IPS DF 6.9 (cell line): ENCODE data around the gene DIRAS2.
"Not testable (repeated sequence)": the region's sequence is repeated elsewhere in the genome, so short reads cannot be mapped to it uniquely, and the experiment has no call there.

Experiments used
- DNase-seq: peaks from one replicate; pipeline ENCODE4 v3.0.0-alpha.2; 2013; ENCODE audit warnings: low read depth, low spot score
- H3K27ac ChIP-seq: one replicate; pipeline ENCODE4 v1.5.1; 2013; ENCODE audit warnings: low read length, control low read depth
- H3K27me3 ChIP-seq: 2 replicates; pipeline ENCODE4 v1.6.1; 2013; ENCODE audit warnings: mild to moderate bottlenecking, low read length; ENCODE audit not compliant: control insufficient read depth, insufficient read depth
- H3K36me3 ChIP-seq: 2 replicates; pipeline ENCODE4 v1.6.1; 2013; ENCODE audit warnings: low read length; ENCODE audit not compliant: control insufficient read depth, insufficient read depth
- H3K4me1 ChIP-seq: 2 replicates; pipeline ENCODE4 v1.6.1; 2013; ENCODE audit warnings: low read length; ENCODE audit not compliant: control insufficient read depth, insufficient read depth
- H3K4me3 ChIP-seq: 2 replicates; pipeline ENCODE4 v1.5.1; 2013; ENCODE audit warnings: mild to moderate bottlenecking, low read length
- H3K9me3 ChIP-seq: 2 replicates; pipeline ENCODE4 v1.6.1; 2013; ENCODE audit warnings: low read length, inconsistent platforms; ENCODE audit not compliant: control insufficient read depth, insufficient read depth
- WGBS: extraction: QIAGEN DNeasy Blood & Tissue Kit; methylation state at CpG from one replicate; pipeline ENCODE4 v1.1.7; 2013; ENCODE audit warnings: mixed read lengths, missing lambda C conversion rate; ENCODE audit not compliant: insufficient read length, insufficient coverage; 5-methylcytosine and 5-hydroxymethylcytosine counted together

Gene DIRAS2, protein sequence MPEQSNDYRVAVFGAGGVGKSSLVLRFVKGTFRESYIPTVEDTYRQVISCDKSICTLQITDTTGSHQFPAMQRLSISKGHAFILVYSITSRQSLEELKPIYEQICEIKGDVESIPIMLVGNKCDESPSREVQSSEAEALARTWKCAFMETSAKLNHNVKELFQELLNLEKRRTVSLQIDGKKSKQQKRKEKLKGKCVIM

DNA sequence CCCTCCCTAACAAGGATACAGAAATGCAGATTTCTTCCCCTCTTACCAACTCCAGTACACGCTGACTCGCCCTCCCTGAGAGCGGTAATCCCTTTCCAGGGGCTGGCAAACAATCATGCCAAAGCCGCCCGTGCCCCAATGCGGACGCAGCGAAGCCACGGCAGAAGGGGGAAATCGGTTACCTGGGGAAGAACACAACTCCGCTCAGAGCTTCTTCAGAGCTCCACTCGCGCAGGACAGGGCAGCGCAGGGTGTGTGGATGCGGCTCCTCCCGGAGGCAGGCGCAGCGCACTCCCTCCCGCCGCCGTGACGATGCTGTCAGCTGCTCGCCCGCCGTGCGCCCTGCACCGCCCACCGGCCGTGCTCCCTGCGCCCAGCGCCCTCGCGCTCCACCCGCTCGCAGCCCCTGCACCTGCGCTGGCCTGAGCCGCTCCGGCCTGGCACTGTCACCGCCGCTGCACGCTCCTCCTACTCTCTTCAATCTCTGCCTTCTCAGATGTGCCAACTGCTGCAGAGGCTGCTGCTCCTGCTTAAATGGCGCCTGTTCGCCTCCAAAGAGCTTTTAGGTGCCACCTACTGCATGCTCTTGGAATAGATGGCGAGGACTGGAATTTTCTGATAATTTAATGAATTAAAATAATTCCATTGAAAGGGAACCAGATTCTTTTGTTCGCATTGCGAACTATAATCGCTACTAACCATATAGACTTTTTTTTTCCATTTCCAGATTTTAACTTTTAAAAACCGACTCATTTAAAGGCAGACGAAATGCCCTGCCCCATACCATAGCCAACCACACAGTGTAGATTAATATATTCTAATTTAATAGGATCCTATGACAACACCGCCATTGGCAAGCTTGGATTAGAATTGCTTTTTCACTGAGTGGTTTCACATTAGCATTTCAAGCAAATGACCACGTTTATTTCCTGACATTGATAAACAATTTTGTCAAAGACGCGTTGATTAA is at the start of gene DIRAS2:
DIRAS2 (minus strand) TSS at position 255 of the 970 bp plus-strand sequence. CDS start 28,997 bp downstream, outside the sequence.
- WGBS, result no CpG with 5 or more reads among the region's 53 CpGs
- H3K4me3 ChIP-seq, result peak within 1 kb of the TSS; percentile 36; the same call in 1 of the 2 replicates

DNA sequence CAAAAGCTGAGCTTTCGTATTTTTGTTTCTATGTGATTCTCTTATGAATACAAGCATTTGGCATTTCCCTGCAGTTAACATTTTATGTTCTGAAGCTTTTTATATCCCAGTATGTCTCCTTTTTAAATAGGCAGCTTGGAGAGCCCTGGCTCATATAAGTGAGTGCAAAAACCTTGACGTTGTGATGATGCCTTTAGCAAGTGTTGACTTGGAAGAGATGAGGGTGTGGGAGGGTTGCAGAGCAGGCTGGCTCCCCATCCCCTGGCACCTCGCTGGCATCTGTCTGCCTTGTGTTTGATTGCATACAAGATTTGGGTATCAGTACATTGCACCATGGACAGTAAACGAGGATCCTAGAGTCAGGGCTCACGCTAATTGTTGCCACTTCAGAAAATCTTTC is 42.1 kb upstream of the DIRAS2 start:
- WGBS, result no CpG with 5 or more reads among the region's 5 CpGs

More for the DNA sequence above, at the start of gene DIRAS2:
- no peaks in the 10 kb centered on the region for H3K27me3 ChIP-seq
- H3K9me3 ChIP-seq, result no peaks in the 10 kb centered on the region
- no peaks in the 10 kb centered on the region for H3K36me3 ChIP-seq
- H3K4me1 ChIP-seq, result no peaks in the 10 kb centered on the region
- DNase-seq, result peak; percentile 41
- no peak within 1 kb of the TSS for H3K27ac ChIP-seq

DNA sequence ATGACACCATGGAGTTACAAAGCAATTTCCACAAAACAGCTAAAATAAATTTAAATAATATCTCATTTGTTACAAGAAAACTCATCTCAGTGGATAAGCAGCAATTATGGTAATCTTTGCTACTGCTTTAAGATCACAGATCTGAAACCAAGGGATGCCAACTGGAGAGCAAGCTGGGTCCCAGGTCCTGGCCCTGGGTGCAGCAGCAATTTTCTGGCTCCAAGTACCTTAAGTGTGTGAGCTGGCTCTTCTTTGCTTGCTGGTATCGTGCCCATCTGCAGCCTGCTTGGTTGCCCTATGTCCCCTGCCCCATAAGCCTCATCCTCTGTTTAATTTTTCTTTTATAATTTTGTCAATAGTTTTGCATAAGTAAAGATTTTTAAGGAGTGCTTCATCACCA is 41.5 kb upstream of the DIRAS2 start:
- H3K36me3 ChIP-seq, result no peaks in the 10 kb centered on the region
- no peaks in the 10 kb centered on the region for H3K9me3 ChIP-seq
- no peak overlapping the region for H3K27ac ChIP-seq
- H3K4me3 ChIP-seq, result no peak overlapping the region
- WGBS, result no CpG with 5 or more reads among the region's 1 CpG
- no peak for DNase-seq
- no peaks in the 10 kb centered on the region for H3K4me1 ChIP-seq
- no peaks in the 10 kb centered on the region for H3K27me3 ChIP-seq

More for the DNA sequence above, 42.1 kb upstream of the DIRAS2 start:
- no peak for DNase-seq
- Histone ChIP-seq H3K27ac (no peak overlapping the region), H3K4me1 (no peaks in the 10 kb centered on the region), H3K4me3 (no peak overlapping the region), H3K27me3 (no peaks in the 10 kb centered on the region), H3K9me3 (no peaks in the 10 kb centered on the region), H3K36me3 (no peaks in the 10 kb centered on the region)

DNA sequence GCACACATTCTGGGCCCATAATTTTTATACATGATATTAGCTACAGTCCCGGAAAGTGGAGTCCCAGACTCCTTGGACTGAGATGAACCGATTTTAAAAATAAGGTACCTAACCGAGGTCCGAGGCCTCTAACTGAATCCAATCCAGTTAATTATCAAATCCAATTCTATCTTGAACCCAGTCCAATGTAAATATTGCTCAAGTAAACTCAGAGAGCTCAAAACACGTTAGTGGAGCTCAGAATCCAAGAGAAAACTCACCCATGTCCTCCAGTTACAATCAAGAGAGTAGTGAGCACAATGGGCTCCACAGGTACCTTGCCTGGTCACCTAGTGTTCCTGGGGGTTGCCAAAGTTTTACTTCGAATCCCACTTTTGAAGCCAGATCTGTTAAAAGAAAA is 37.9 kb upstream of the DIRAS2 start:
- DNase-seq, result no peak
- H3K4me3 ChIP-seq, result no peak overlapping the region
- H3K4me1 ChIP-seq, result no peaks in the 10 kb centered on the region
- H3K36me3 ChIP-seq, result no peaks in the 10 kb centered on the region
- no peaks in the 10 kb centered on the region for H3K9me3 ChIP-seq
- WGBS, result no CpG with 5 or more reads among the region's 6 CpGs
- no peak overlapping the region for H3K27ac ChIP-seq
- no peaks in the 10 kb centered on the region for H3K27me3 ChIP-seq

DNA sequence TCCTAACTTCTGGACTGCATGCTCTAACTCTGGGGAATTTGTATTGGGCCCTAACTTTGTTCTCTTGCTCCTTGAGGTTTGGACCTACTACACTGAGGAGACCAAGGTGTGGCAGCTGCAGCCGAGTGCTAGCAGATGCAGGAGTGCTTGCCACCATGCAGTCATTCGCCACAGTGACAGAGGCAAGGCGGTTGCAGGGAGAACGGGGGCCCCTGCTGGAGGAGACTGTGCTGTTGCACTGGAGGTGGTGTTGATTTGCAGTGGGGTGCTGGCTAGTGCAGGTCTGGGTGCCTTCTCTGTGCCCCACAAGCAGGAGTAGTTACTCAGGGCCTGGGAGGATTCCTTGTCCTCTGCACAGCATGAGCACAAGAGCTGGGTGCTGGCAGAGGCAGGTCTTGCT is 22.4 kb upstream of the DIRAS2 start:
- no peaks in the 10 kb centered on the region for H3K4me1 ChIP-seq
- DNase-seq, result no peak
- no peaks in the 10 kb centered on the region for H3K9me3 ChIP-seq
- H3K27me3 ChIP-seq, result no peaks in the 10 kb centered on the region
- H3K27ac ChIP-seq, result no peak overlapping the region
- H3K36me3 ChIP-seq, result no peaks in the 10 kb centered on the region
- no peak overlapping the region for H3K4me3 ChIP-seq
- WGBS, result no CpG with 5 or more reads among the region's 4 CpGs

DNA sequence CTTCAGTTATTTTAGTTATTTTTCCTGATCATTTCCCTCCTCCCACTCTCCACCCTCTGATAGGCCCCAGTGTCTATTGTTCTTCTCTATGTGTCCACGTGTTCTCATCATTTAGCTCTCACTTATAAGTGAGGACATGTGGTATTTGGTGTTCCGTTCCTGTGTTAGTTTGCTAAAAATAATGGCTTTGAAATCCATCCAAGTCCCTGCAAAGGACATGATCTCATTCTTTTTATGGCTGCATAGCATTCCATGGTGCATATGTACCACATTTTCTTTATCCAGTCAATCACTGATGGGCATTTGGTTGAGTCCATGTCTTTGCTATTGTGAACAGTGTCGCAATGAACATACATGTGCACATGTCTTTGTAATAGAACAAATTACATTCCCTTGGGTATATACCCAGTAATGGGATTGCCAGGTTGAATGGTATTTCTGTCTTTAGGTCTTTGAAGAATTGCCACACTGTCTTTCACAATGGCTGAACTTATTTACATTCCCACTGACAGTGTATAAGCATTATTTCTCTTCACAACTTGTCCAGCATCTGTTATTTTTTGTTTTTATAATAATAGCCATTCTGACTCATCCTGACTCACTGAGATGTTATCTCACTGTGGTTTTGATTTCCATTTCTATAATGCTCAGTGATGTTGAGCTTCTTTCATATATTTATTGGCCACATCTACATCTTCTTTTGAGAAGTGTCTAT is 17.2 kb upstream of the DIRAS2 start:
- H3K9me3 ChIP-seq, result no peaks in the 10 kb centered on the region
- no peaks in the 10 kb centered on the region for H3K4me1 ChIP-seq
- no peaks in the 10 kb centered on the region for H3K27me3 ChIP-seq
- H3K36me3 ChIP-seq, result no peaks in the 10 kb centered on the region
- WGBS, result no CpG with 5 or more reads among the region's 3 CpGs
- no peak overlapping the region for H3K27ac ChIP-seq
- DNase-seq, result no peak
- H3K4me3 ChIP-seq, result no peak overlapping the region

DNA sequence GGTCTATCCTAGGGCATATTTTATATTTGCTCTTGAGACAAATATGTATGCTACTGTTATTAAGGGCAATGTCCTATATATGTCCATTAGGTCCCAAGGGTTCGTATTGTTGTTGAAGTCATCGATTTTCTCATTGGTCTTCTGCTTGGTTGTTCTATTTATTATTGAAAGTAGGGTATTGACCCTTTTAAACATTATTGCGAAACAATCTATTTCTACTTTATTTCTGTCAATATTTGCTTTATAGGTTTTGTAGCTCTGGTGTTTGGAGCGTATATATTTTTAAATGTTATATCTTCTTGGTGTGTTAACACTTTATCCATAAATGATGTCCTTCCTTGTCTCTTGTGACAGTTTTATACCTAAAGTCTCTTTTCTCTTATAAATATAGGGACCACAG is 16.2 kb upstream of the DIRAS2 start:
- WGBS, result no CpG with 5 or more reads among the region's 4 CpGs
- Histone ChIP-seq H3K27ac (no peak overlapping the region), H3K4me1 (no peaks in the 10 kb centered on the region), H3K27me3 (no peaks in the 10 kb centered on the region), H3K9me3 (no peaks in the 10 kb centered on the region), H3K4me3 (no peak overlapping the region), H3K36me3 (no peaks in the 10 kb centered on the region)
- no peak for DNase-seq

DNA sequence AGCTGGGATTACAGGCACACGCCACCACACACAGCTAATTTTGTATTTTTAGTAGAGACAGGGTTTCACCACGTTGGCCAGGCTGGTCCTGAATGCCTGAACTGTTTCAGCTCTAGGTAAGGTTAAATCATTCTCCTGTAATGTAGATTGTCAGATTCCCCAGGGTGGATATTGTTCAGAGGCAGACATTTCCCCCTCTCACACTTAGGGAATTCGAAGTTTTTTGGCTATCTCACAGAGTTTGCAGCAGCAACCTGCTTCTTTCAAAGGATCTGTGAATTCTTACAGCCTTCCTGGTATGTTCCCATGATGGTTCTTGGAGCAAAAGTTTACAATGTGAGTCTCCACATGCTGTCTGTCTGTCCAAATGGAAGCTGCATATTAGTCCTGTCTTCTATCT is 15.6 kb upstream of the DIRAS2 start:
- no CpG with 5 or more reads among the region's 3 CpGs for WGBS
- no peak for DNase-seq
- no peaks in the 10 kb centered on the region for H3K9me3 ChIP-seq

DNA sequence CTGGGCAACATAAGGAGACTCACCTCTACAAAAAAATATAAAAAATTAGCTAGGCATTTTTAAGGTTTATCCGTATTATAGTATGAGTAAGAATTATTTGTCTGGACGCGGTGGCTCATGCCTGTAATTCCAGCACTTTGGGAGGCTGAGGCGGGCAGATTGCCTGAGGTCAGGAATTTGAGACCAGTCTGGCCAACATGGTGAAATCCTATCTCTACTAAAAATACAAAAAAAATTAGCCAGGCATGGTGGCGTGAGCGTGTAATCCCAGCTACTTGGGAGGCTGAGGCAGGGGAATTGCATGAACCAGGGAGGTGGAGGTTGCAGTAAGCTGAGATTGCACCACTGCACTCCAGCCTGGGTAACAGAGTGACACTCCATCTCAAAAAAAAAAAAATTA is 14.3 kb upstream of the DIRAS2 start:
- H3K4me3 ChIP-seq, H3K9me3 ChIP-seq, H3K27ac ChIP-seq, H3K4me1 ChIP-seq, DNase-seq, H3K36me3 ChIP-seq, H3K27me3 ChIP-seq: not testable (repeated sequence)
- WGBS, result no CpG with 5 or more reads among the region's 6 CpGs

More for the DNA sequence above, 15.6 kb upstream of the DIRAS2 start:
- Histone ChIP-seq H3K4me3 (no peak overlapping the region), H3K36me3 (no peaks in the 10 kb centered on the region), H3K4me1 (no peaks in the 10 kb centered on the region), H3K27me3 (no peaks in the 10 kb centered on the region), H3K27ac (no peak overlapping the region)

DNA sequence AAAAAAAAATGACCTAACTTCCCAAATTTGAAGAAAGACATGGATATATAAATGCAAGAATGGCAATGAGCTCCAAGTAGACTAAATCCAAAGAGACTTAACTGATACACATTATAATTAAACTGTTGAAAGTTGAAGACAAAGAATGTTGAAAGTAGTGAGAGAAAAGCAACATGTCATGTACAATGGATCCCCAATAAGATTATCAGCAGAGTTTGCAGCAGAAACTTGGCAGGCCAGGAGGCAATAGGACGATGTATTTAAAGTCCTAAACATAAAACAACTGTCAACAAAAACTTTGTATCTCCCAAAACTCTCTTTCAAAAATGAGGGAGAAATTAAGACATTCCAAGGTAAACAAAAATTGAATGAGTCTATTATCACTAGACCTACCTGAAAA is 8.6 kb upstream of the DIRAS2 start:
- Histone ChIP-seq H3K27ac (no peak overlapping the region), H3K27me3 (no peaks in the 10 kb centered on the region), H3K36me3 (no peaks in the 10 kb centered on the region), H3K4me3 (no peak overlapping the region), H3K9me3 (no peaks in the 10 kb centered on the region), H3K4me1 (no peaks in the 10 kb centered on the region)
- no peak for DNase-seq
- no CpG with 5 or more reads among the region's 1 CpG for WGBS
